Activated CD8-positive, alpha-beta memory T cell treated with anti-CD3 and anti-CD28 coated beads for 36 hours (primary cell): ENCODE data around the gene MATK. TPM values are rescaled to one million over a fixed set of nuclear protein-coding genes. Genes with fewer than 3 reads are reported as not detected.
"Not testable (repeated sequence)": the region's sequence is repeated elsewhere in the genome, so short reads cannot be mapped to it uniquely, and the experiment has no call there.

Experiments used
- CTCF ChIA-PET: fragments of 350-600 bp; sonication (Branson Sonifier 250); formaldehyde crosslinking; loops from one replicate; lab custom pipeline; 2021; ENCODE audit warnings: antibody characterized with exemption; lab: Charles Lee
- POLR2A ChIA-PET: fragments of 350-600 bp; sonication (Branson Sonifier 250); formaldehyde crosslinking; loops from one replicate; lab custom pipeline; 2021; ENCODE audit warnings: antibody characterized with exemption; lab: Charles Lee
- total RNA-seq, 2 experiments: library from RNA; stranded (reverse); gene quantifications; one replicate each; pipeline ENCODE4 v1.2.3, GENCODE V29; 2021

MATK gene
- total RNA-seq, 2 experiments from 2014 or later, result 36.1 to 39.3 TPM

GRCh38 chr19:3766520-3766919 is 19.7 kb downstream of the MATK start:
- ChIA-PET POLR2A (no interaction called here), CTCF (interaction anchor here (1.0 kb wide), 1 partner anchor 56 kb away, joined by 3 read pairs; no protein-coding TSS in a partner anchor)

DNA sequence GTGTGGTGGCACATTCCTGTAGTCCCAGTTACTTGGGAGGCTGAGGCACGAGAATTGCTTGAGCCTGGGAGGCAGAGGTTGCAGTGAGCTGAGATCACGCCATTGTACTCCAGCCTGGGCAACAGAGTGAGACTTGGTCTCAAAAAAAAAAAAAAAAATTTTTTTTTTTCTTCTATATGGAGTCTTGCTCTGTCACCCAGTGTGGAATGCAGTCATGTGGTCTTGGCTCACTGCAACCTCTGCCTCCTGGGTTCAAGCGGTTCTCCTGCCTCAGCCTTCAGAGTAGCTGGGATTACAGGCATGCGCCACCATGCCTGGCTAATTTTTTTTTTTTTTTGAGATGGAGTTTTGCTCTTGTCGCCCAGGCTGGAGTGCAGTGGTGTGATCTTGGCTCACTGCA is 20.4 kb downstream of the MATK start:
- CTCF ChIA-PET, result interaction anchor here (1.0 kb wide), 1 partner anchor 57 kb away, joined by 3 read pairs; no protein-coding TSS in a partner anchor
- POLR2A ChIA-PET, result interaction anchor here (0.6 kb wide), 1 partner anchor 572 kb away, joined by 4 read pairs; no protein-coding TSS in a partner anchor

DNA sequence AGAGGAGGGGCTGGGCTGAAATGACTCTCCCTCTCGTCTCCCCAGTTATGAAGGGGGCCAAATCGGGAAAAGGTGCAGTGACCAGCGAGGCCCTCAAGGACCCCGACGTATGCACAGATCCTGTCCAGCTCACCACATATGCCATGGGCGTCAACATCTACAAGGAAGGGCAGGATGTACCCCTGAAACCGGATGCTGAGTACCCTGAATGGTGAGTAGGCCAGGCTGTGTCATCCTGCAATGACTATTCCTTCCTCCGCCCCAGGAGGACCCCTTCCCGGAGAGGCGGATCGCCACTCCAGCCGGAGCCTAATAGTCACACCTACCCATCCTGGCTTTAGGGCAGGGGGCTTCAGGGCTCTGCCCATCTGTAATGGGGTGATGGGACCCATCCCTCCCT is 21.1 kb downstream of the MATK start:
- CTCF ChIA-PET, result no interaction called here
- POLR2A ChIA-PET, result no interaction called here

DNA sequence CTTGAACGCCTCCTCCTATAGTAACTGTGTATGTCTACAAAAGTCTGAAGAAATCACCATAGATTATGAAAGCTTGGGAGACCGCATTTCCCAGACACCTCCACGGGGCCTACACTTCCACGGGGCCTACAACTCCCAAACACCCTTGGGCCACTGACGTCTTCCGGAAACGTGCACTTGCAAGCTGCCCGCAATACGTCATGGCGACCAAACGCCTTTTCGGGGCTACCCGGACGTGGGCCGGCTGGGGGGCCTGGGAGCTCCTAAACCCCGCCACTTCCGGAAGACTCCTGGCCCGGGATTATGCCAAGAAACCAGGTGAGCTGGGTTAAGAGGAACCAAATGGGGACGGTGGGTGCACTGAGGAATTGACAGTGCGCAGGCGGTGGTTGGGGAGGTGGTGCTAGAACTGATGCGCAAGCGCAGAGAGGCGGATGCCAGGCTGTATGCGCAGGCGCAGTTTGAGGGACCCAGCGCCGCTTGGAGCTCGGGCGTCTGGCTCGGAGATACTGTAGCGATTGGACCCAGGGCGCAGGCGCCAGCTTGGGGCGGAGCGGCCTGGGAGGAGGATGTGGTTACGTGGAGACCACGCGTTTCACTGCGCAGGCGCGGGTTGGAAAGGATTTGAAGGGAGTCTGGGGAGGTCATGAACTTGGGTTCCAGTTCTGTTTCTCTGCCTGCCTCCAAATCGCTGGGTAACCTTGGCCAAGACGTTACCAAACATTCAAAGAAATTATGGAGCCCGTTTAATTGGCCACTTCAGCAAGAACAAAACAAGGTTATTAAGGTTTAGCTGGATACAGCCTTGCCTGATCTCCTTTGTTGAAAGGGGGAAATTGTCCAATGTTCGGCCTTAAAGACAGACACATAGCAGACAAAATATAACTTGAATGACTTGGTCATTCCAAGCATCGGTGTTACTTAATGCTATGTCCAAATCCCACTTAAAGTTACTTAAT is 23.4 kb downstream of the MATK start, which contains the start of gene MRPL54:
MRPL54 (plus strand) TSS at position 182 of the 959 bp plus-strand sequence; CDS start at position 201, 19 bp downstream.
- CTCF ChIA-PET, result interaction anchor here (0.6 to 4.5 kb wide), 11 partner anchors 11 to 377 kb away, joined by 3 to 29 read pairs (median 4); partner anchors contain the start of genes DAPK3 and MATK
- POLR2A ChIA-PET, result interaction anchor here (0.6 to 2.7 kb wide), 9 partner anchors 13 to 652 kb away, joined by 3 to 10 read pairs (median 4); partner anchors contain the start of gene EEF2

DNA sequence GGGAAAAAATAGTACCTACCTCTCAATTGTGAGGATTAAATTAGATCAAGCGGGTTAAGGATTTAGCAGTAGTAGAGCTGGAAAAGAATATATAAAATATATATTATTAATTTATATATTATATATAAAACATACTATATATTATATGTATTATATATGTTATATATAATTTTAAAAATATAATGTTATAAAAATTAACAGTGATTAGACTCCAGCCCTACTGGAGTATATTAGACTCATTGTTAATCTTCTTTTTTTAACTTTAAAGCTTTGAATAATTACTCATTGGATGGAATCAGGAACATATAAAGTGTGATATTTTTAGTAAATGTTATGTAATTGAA is 24.1 kb downstream of the MATK start:
- POLR2A ChIA-PET, result interaction anchor here (0.6 to 2.7 kb wide), 8 partner anchors 14 to 652 kb away, joined by 3 to 10 read pairs (median 4); partner anchors contain the start of gene EEF2
- CTCF ChIA-PET, result interaction anchor here (0.6 to 4.5 kb wide), 9 partner anchors 19 to 377 kb away, joined by 3 to 29 read pairs (median 4); partner anchors contain the start of genes DAPK3 and MATK

DNA sequence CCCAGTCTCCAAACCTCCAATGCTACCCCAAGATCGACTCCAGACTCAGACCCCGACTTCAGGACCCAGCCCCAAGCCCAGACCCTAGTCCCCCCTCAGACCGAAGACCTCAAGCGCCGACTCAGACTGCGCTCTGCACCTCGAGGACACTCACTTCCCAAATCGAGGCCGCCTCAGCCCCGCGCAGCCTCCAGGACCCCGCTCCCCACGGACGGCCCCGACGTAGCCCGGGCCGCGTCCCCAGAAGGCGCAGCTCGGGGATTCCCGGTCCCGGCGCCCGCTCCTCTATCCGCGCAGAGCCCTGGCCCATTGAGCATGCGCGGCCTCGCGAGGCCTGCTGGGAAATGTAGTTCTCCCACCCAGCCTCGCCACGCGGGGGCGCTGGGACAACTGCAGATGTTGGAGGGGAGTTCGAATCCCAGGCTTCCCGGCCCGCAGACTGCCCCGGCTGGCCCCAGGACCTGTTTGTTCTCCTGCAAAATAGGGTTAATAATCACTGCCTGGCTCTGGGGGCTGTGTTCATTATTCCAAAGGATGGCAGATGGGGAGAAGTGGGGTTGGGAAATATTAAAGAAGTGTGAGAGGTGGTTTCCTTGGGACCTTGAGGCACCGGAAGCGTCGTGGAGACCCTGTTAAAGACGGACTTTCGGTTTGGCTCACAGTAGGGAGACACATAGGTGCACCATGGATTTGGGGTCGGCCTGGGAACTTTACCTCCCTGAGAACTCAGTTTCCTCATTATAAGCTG is 24.6 kb downstream of the MATK start, which contains the start of gene APBA3:
APBA3 (minus strand) TSS at position 311 of the 748 bp plus-strand sequence. CDS start 1,428 bp downstream, outside the sequence.
- CTCF ChIA-PET, result interaction anchor here (0.6 to 4.5 kb wide), 9 partner anchors 22 to 378 kb away, joined by 3 to 29 read pairs (median 4); partner anchors contain the start of genes DAPK3 and MATK

GRCh38 chr19:3760871-3761361 is 25.3 kb downstream of the MATK start:
- ChIA-PET CTCF (interaction anchor here (0.6 to 4.5 kb wide), 2 partner anchors 61 to 227 kb away, joined by 8 to 29 read pairs; no protein-coding TSS in a partner anchor), POLR2A (interaction anchor here (0.6 kb wide), 1 partner anchor 52 kb away, joined by 3 read pairs; no protein-coding TSS in a partner anchor)

More for the DNA sequence above, 24.6 kb downstream of the MATK start, which contains the start of gene APBA3:
- POLR2A ChIA-PET, result interaction anchor here (0.6 to 2.7 kb wide), 6 partner anchors 14 to 653 kb away, joined by 3 to 10 read pairs (median 4); partner anchors contain the start of gene EEF2

DNA sequence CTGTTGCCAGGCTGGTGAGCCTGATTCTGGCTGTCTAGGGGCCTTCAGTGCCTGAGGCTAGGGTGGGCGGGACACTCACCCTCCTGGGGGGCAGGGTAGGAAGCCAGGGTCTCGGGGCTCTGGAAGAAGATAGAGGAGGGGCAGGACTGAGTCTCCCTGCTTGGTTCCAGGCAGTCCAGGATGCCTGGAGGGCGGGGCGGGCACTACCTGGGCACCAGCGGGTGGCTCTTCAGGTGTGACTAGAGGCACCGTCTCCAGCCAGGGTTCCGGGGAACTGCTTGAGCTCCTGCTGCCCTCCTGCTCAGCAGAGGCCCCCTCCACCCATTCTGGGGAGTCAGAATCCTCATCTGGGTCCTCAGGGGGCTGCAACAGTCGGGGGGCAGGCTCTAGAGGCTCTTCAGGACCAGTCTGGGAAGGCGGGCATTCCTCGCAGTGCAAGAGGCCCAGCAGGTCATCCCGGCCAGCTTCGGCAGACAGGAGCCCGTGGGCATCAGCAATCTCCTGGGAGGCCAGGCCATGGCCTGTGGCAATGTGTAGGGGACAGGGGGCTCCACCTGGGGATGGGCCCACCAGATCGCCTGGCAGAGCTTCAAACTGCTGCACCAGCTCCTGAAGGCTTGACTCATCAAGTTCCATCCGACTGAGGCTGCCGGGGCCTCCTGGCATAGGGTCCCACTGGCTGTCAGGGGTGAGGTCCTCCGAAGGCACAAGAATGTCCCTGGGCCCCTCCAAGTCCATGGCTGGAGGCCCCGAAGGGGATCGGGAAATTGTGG is 26.5 kb downstream of the MATK start:
- ChIA-PET POLR2A (no interaction called here), CTCF (interaction anchor here (1.3 to 4.5 kb wide), 2 partner anchors 62 to 89 kb away, joined by 3 to 29 read pairs; no protein-coding TSS in a partner anchor)

GRCh38 chr19:3758297-3758696 is 27.9 kb downstream of the MATK start:
- POLR2A ChIA-PET, result not testable (repeated sequence)
- CTCF ChIA-PET, result interaction anchor here (0.6 to 1.8 kb wide), 2 partner anchors 25 to 273 kb away, joined by 3 to 5 read pairs; no protein-coding TSS in a partner anchor

DNA sequence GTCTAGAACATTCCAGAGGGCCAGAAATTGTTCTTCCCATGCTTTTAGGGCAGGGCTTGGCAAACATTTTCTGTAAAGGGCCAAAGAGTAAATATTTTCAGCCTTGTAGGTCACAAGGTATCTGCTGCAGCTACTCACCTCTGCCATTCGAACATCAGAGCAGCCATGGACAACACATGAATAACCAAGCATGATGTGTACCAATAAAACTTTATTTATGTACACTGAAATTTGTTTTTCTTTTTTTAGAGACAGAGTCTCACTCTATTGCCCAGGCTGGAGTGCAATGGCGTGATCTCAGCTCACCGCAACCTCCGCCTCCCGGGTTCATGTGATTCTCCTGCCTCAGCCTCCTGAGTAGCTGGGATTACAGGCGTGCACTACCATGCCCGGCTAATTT is 28.5 kb downstream of the MATK start:
- POLR2A ChIA-PET, result not testable (repeated sequence)
- CTCF ChIA-PET, result interaction anchor here (1.8 kb wide), 1 partner anchor 26 kb away, joined by 5 read pairs; no protein-coding TSS in a partner anchor

GRCh38 chr19:3753631-3754410 is 32.4 kb downstream of the MATK start:
- ChIA-PET POLR2A (no interaction called here), CTCF (no interaction called here)

DNA sequence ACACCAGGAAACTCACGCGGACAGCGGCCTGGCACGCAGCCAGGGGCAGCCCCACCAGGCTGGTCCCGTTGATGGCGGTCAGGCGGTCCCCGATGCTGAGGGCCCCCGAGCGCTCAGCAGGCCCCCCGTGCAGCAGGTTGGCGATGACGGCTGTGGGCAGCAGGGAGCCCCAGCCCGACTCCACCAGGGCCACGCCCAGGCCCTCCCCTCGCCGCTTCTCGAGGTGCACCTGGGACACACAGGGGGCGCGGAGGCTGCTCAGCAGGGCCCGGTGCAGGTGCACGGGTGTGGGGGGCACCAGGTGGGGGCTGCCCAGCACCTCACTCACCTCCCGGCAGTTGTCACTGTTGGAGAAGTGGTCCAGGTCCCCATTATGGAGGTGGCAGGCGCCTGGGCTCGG is 33.7 kb downstream of the MATK start:
- ChIA-PET CTCF (no interaction called here), POLR2A (no interaction called here)

- ChIA-PET CTCF (no interaction called here), POLR2A (interaction anchor here (0.6 kb wide), 1 partner anchor 90 kb away, joined by 9 read pairs; no protein-coding TSS in a partner anchor)
Observed at GRCh38 chr19:3751236-3751635, 34.9 kb downstream of the MATK start.

- ChIA-PET POLR2A (no interaction called here), CTCF (no interaction called here)
Observed at GRCh38 chr19:3750211-3750610, 36.0 kb downstream of the MATK start.

- POLR2A ChIA-PET, result no interaction called here
- CTCF ChIA-PET, result interaction anchor here (0.7 to 1.5 kb wide), 3 partner anchors 9 to 73 kb away, joined by 3 read pairs; no protein-coding TSS in a partner anchor
Observed at GRCh38 chr19:3748965-3749364, 37.2 kb downstream of the MATK start.

DNA sequence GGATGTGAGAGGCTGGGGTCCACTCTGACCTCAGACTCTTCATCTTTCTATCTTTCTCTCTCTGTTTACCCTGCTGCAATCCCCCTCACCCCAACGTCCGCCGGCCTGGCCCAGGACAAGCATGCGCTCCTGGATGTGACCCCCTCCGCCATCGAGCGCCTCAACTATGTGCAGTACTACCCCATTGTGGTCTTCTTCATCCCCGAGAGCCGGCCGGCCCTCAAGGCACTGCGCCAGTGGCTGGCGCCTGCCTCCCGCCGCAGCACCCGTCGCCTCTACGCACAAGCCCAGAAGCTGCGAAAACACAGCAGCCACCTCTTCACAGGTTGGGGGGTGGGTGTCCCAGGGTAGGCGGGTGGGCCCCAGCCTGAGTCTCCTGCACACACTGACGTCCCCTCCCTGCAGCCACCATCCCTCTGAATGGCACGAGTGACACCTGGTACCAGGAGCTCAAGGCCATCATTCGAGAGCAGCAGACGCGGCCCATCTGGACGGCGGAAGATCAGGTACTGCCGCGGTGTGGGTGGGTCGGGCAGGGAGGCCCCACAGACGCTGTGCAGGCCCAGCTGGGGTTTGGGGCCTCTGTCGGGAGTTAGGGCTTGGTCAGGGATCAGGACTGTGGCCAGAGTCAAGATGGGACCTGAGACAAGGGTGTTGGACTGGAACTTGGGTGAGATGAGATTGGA is 39.7 kb downstream of the MATK start:
- ChIA-PET POLR2A (no interaction called here), CTCF (no interaction called here)
